ENCODE data around the gene KCNMB4.

GRCh38 chr12:70372881-70373280, 6.8 kb downstream of the KCNMB4 start:
- TF ChIP-seq EZH2 (IDR thresholded peaks at IDR 0.05; ENCODE audit: low read length) = no peak
- TF ChIP-seq CTCF (optimal IDR thresholded peaks at IDR 0.05 in 1 of 3, IDR thresholded peaks at IDR 0.05 in 1 of 3, conservative IDR thresholded peaks at IDR 0.05 in 1 of 3; ENCODE audit: extremely low read depth in 1 of 3, insufficient read depth in 2 of 3, low read length in 3 of 3) = no peak

Data from keratinocyte (primary cell).